ENCODE measurements around the gene LTC4S. TPM values are rescaled to one million over a fixed set of nuclear protein-coding genes. Genes with fewer than 3 reads are reported as not detected.

LTC4S gene
- total and polyA plus RNA-seq, 4 donors = 6.6 to 34.7 (median 12.7) TPM

DNA sequence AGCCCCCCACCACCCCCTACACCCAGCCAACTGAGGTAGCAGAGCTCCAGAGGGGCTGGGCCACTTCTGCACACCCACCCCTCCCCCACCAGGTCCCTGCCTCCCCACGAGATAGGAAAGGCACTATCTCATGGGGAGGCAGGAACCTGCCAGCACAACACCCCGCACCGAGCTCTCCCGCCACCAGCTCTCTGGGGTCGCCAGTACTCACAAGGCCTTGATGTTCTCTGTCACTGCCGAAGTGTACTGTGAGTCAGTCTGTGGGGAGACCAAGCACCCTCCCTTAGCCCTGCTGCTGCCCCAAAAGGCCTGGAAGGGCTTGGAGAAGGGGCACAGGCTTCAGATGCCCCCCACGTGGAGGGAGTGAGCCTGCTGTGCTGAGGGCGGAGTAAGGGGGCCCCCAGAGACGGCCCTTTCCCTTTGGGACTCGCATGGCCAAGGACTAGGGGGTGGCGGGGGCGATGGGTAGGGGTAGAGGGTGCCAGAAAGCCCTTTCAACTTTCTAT is 7.0 kb downstream of the LTC4S start:
- intact Hi-C loops (cut with DNase I) = loop anchor here (5.0 to 10.0 kb wide), 2 partner anchors 54 to 107 kb away; partner anchors contain the start of genes MRNIP (in 1 of the 2) and TBC1D9B (in 1 of the 2)
- Histone ChIP-seq H3K9me3 (ENCODE audit: control insufficient read depth, low read length) (no peaks in the 10 kb centered on the region), H3K36me3 (ENCODE audit: control insufficient read depth in 1 of 2, insufficient read depth in 2 of 2, low read length in 1 of 2) (peaks cover 0 to 7% of the 10 kb centered on the region in 2 donors), H3K4me1 (ENCODE audit: control insufficient read depth in 1 of 2, insufficient read depth in 2 of 2, low read length in 2 of 2) (peaks cover 0 to 2% of the 10 kb centered on the region in 2 donors), H3K27ac (ENCODE audit: low read depth in 1 of 2, low read length in 2 of 2) (no peak overlapping the region), H3K27me3 (ENCODE audit: control insufficient read depth in 1 of 2, insufficient read depth in 2 of 2, low read length in 1 of 2) (no peaks in the 10 kb centered on the region), H3K4me3 (ENCODE audit: low read length in 2 of 2) (no peak overlapping the region)
- DNase-seq (no peak), ATAC-seq (ENCODE audit: low FRiP score) (no peak)
- 80 to 83% methylated on average over 12 of the region's 12 CpGs for WGBS, 2 donors

- H3K27ac ChIP-seq (ENCODE audit: low read depth in 1 of 2, low read length in 2 of 2) = no peak overlapping the region
- ATAC-seq (ENCODE audit: low FRiP score) (no peak), DNase-seq (peak; percentile 80 to 93)
- WGBS, 2 donors = 63 to 68% methylated on average over 66 to 67 of the region's 67 CpGs
- no peaks in the 10 kb centered on the region for H3K9me3 ChIP-seq (ENCODE audit: control insufficient read depth, low read length)
- peaks cover 0 to 7% of the 10 kb centered on the region in 2 donors for H3K36me3 ChIP-seq (ENCODE audit: control insufficient read depth in 1 of 2, insufficient read depth in 2 of 2, low read length in 1 of 2)
- H3K4me3 ChIP-seq (ENCODE audit: low read length in 2 of 2) = no peak overlapping the region
- peaks cover 0 to 2% of the 10 kb centered on the region in 2 donors for H3K4me1 ChIP-seq (ENCODE audit: control insufficient read depth in 1 of 2, insufficient read depth in 2 of 2, low read length in 2 of 2)
- no peaks in the 10 kb centered on the region for H3K27me3 ChIP-seq (ENCODE audit: control insufficient read depth in 1 of 2, insufficient read depth in 2 of 2, low read length in 1 of 2)
- intact Hi-C loops (cut with DNase I) = loop anchor here (5.0 to 10.0 kb wide), 2 partner anchors 53 to 106 kb away; partner anchors contain the start of genes MRNIP (in 1 of the 2) and TBC1D9B (in 1 of the 2)
These were observed 7.8 kb downstream of the LTC4S start for GRCh38 chr5:179801304-179802206.

DNA sequence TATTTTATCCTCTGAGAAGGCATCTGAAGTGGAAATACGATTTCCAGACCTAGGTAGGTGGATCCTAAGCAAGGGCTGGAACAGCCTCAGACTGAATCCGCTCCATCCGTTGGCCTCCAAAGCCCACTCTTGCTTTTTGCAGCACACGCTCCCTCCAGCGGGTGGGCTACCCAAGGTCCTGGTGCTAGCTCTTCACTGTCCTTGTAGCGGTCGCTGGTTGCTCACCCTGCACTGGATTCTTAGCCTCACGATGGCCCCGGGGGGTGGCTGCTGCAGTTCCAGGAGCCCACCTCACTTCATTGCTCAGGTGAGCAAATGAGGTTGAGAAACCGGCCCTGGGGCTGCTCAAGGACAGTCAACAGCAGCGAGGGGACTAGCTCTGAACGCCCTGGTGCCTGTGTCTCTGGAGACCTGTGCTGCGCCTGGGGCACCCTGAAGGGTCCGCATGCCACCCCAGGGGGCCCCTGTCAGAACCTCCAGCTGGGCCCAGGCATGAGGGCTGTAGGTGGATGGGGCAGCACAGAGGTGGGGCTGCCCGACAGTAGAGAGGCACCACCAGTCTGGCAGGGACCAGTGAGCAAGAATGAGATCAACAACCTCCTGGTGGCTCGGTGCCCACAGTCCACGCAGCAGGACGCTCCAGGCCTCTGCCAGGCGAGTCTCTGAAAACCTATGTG is 8.6 kb downstream of the LTC4S start:
- Histone ChIP-seq H3K4me3 (ENCODE audit: low read length in 2 of 2) (no peak overlapping the region), H3K9me3 (ENCODE audit: control insufficient read depth, low read length) (no peaks in the 10 kb centered on the region), H3K27ac (ENCODE audit: low read depth in 1 of 2, low read length in 2 of 2) (no peak overlapping the region), H3K36me3 (ENCODE audit: control insufficient read depth in 1 of 2, insufficient read depth in 2 of 2, low read length in 1 of 2) (peaks cover 0 to 7% of the 10 kb centered on the region in 2 donors), H3K27me3 (ENCODE audit: control insufficient read depth in 1 of 2, insufficient read depth in 2 of 2, low read length in 1 of 2) (no peaks in the 10 kb centered on the region), H3K4me1 (ENCODE audit: control insufficient read depth in 1 of 2, insufficient read depth in 2 of 2, low read length in 2 of 2) (peaks cover 0 to 2% of the 10 kb centered on the region in 2 donors)
- WGBS, 2 donors = 87 to 88% methylated on average over 19 of the region's 19 CpGs
- intact Hi-C loops (cut with DNase I) = loop anchor here (5.0 to 10.0 kb wide), 2 partner anchors 52 to 105 kb away; partner anchors contain the start of genes MRNIP (in 1 of the 2) and TBC1D9B (in 1 of the 2)
- ATAC-seq (ENCODE audit: low FRiP score) (no peak), DNase-seq (peak in 1 of 2 donors; percentile 52)

DNA sequence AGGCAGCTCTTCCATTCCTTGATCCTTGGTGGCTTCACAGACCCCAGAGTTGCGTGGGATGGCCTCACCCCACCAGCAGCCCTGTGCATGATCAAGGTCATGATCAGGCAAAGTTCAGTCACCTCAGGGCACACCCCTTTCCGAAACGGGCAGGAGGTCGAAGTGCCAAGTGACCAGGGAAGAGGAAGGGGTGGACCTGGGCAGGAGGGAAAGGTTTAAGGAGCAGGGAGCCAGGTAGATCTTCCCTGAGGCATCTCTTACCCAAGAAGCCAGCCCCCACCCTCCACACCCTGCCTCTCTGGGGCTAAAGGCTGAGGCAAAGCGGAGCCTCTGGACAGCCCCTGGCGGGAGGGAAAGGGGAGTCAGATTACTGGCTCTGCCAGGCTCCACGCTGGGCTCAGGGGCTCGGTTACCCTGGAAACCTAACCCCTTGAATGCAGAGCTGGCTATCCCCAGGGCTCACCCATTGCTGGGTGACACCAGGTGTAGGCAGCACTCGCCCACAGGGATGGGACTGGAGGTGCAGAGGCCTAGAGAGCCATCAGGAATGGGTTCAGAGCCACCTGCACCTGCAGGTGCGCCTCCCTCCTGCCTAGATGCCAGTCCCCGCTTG is 9.3 kb downstream of the LTC4S start:
- no peak overlapping the region for H3K27ac ChIP-seq (ENCODE audit: low read depth in 1 of 2, low read length in 2 of 2)
- peaks cover 0 to 2% of the 10 kb centered on the region in 2 donors for H3K4me1 ChIP-seq (ENCODE audit: control insufficient read depth in 1 of 2, insufficient read depth in 2 of 2, low read length in 2 of 2)
- intact Hi-C loops (cut with DNase I) = loop anchor here (5.0 to 10.0 kb wide), 2 partner anchors 52 to 104 kb away; partner anchors contain the start of genes MRNIP (in 1 of the 2) and TBC1D9B (in 1 of the 2)
- peaks cover 0 to 7% of the 10 kb centered on the region in 2 donors for H3K36me3 ChIP-seq (ENCODE audit: control insufficient read depth in 1 of 2, insufficient read depth in 2 of 2, low read length in 1 of 2)
- no peak for DNase-seq
- WGBS, 2 donors = 81 to 84% methylated on average over 11 of the region's 11 CpGs
- no peak for ATAC-seq (ENCODE audit: low FRiP score)
- no peaks in the 10 kb centered on the region for H3K27me3 ChIP-seq (ENCODE audit: control insufficient read depth in 1 of 2, insufficient read depth in 2 of 2, low read length in 1 of 2)
- H3K4me3 ChIP-seq (ENCODE audit: low read length in 2 of 2) = no peak overlapping the region
- H3K9me3 ChIP-seq (ENCODE audit: control insufficient read depth, low read length) = no peaks in the 10 kb centered on the region

DNA sequence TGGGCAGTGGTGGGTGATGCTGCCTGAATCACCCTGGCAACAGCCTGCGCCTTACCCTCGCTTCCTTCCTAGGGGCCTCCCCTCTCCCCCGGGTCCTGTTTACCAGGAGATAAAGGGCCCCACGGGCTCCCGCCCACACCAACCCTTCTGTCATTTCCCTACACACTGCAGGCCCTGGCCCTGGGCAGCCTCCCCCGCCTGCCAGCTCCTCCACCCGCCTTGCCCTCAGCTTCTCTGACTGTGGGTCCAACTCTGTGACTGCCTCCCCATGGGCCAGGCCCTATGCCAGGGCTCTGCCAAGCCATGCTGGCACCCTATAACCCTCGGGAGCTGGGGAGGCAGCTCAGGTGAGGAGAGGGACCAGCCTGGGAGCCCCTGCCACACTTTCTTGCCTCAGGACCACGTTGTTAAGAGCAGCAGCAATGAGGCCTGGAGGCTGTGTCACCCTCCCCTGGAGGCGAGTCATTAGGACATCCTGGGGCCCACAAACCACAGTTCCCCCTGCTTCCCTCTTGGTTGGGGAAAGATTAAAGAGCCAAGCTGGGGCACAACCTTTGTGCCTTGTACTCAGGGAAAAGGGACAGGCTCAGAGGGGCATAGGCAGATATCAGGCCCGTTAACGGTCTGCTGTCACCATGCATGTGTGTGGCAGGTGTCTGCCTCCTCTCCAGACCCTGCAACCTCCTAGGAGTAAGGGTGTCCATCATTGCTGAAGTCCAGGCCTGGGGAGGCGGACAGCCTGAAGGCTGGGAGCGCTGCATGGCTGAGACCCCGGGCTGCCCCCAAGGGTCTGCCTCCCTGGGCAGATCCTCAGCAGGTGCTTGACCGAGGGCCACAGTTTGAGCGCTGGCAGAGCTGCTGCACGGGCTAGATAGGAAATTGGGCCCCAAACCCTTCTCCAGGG is 10.1 kb downstream of the LTC4S start:
- WGBS, 2 donors = 72 to 74% methylated on average over 17 to 18 of the region's 18 CpGs
- no peaks in the 10 kb centered on the region for H3K9me3 ChIP-seq (ENCODE audit: control insufficient read depth, low read length)
- peaks cover 0 to 2% of the 10 kb centered on the region in 2 donors for H3K4me1 ChIP-seq (ENCODE audit: control insufficient read depth in 1 of 2, insufficient read depth in 2 of 2, low read length in 2 of 2)
- H3K27ac ChIP-seq (ENCODE audit: low read depth in 1 of 2, low read length in 2 of 2) = no peak overlapping the region
- intact Hi-C loops (cut with DNase I) = loop anchor here (5.0 to 10.0 kb wide), 2 partner anchors 51 to 103 kb away; partner anchors contain the start of genes MRNIP (in 1 of the 2) and TBC1D9B (in 1 of the 2)
- ATAC-seq (ENCODE audit: low FRiP score) (no peak), DNase-seq (peak; percentile 49 to 73)
- no peaks in the 10 kb centered on the region for H3K27me3 ChIP-seq (ENCODE audit: control insufficient read depth in 1 of 2, insufficient read depth in 2 of 2, low read length in 1 of 2)
- peaks cover 0 to 6% of the 10 kb centered on the region in 2 donors for H3K36me3 ChIP-seq (ENCODE audit: control insufficient read depth in 1 of 2, insufficient read depth in 2 of 2, low read length in 1 of 2)
- H3K4me3 ChIP-seq (ENCODE audit: low read length in 2 of 2) = no peak overlapping the region

- 90 to 93% methylated on average over 8 of the region's 8 CpGs for WGBS, 2 donors
- no peak for ATAC-seq (ENCODE audit: low FRiP score)
These were observed 10.8 kb downstream of the LTC4S start for GRCh38 chr5:179804555-179804947.

GRCh38 chr5:179805070-179805528 is 11.3 kb downstream of the LTC4S start:
- H3K27ac ChIP-seq (ENCODE audit: low read depth in 1 of 2, low read length in 2 of 2) = peak overlapping the region in 1 of 2 donors; percentile 4
- 55 to 59% methylated on average over 9 of the region's 9 CpGs for WGBS, 2 donors
- no peak for DNase-seq
- peaks cover 0 to 2% of the 10 kb centered on the region in 2 donors for H3K4me1 ChIP-seq (ENCODE audit: control insufficient read depth in 1 of 2, insufficient read depth in 2 of 2, low read length in 2 of 2)
- no peaks in the 10 kb centered on the region for H3K9me3 ChIP-seq (ENCODE audit: control insufficient read depth, low read length)
- intact Hi-C loops (cut with DNase I) = loop anchor here in 1 of 2 donors (5.0 to 10.0 kb wide), 2 partner anchors 50 to 102 kb away; partner anchors contain the start of genes MRNIP and TBC1D9B
- peaks cover 0 to 3% of the 10 kb centered on the region in 2 donors for H3K36me3 ChIP-seq (ENCODE audit: control insufficient read depth in 1 of 2, insufficient read depth in 2 of 2, low read length in 1 of 2)
- peak overlapping the region; percentile 98 for H3K4me3 ChIP-seq (ENCODE audit: low read length in 2 of 2)
- no peak for ATAC-seq (ENCODE audit: low FRiP score)
- no peaks in the 10 kb centered on the region for H3K27me3 ChIP-seq (ENCODE audit: control insufficient read depth in 1 of 2, insufficient read depth in 2 of 2, low read length in 1 of 2)

More at GRCh38 chr5:179804555-179804947, 10.8 kb downstream of the LTC4S start:
- Histone ChIP-seq H3K4me3 (ENCODE audit: low read length in 2 of 2) (no peak overlapping the region), H3K27ac (ENCODE audit: low read depth in 1 of 2, low read length in 2 of 2) (no peak overlapping the region), H3K9me3 (ENCODE audit: control insufficient read depth, low read length) (no peaks in the 10 kb centered on the region), H3K36me3 (ENCODE audit: control insufficient read depth in 1 of 2, insufficient read depth in 2 of 2, low read length in 1 of 2) (peaks cover 0 to 5% of the 10 kb centered on the region in 2 donors), H3K4me1 (ENCODE audit: control insufficient read depth in 1 of 2, insufficient read depth in 2 of 2, low read length in 2 of 2) (peaks cover 0 to 2% of the 10 kb centered on the region in 2 donors), H3K27me3 (ENCODE audit: control insufficient read depth in 1 of 2, insufficient read depth in 2 of 2, low read length in 1 of 2) (no peaks in the 10 kb centered on the region)
- DNase-seq = no peak
- intact Hi-C loops (cut with DNase I) = loop anchor here (5.0 to 10.0 kb wide), 2 partner anchors 50 to 103 kb away; partner anchors contain the start of genes MRNIP (in 1 of the 2) and TBC1D9B (in 1 of the 2)

Measured in aorta (tissue), 5 donors.